Measurements from ENCODE around the gene CATSPERD.
A peak's percentile ranks its signal among the peaks of the same experiment; 100 is the strongest.

The CATSPERD gene

DNA sequence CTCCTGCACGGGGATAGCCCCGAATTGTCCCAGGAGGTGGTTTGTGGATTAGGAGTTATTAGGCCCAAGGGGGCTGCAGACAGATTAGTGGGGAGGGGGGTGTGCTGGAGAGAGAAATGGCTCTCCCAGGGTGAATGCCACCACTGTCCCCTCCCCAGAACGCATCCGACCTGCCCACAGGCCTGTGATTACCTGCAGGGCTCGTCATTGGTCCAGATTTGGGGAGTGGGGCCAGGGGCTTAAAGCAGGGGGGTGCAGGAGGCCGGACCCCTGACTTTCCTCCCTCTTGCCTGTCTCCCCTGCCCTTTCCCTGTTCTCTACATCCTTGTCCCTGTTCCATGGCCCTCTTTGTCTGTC lies 85.7 kb downstream of the CATSPERD start:
- DNase-seq (ENCODE audit: low read depth, low spot score): no peak

GRCh38 chr19:5806905-5807304 lies 86.5 kb downstream of the CATSPERD start:
- no peak for DNase-seq (ENCODE audit: low read depth, low spot score)

- no peak for DNase-seq (ENCODE audit: low read depth, low spot score)
Measured at GRCh38 chr19:5808120-5808816, 87.8 kb downstream of the CATSPERD start.

- DNase-seq (ENCODE audit: low read depth, low spot score): no peak
Measured at GRCh38 chr19:5809053-5809452, 88.6 kb downstream of the CATSPERD start.

DNA sequence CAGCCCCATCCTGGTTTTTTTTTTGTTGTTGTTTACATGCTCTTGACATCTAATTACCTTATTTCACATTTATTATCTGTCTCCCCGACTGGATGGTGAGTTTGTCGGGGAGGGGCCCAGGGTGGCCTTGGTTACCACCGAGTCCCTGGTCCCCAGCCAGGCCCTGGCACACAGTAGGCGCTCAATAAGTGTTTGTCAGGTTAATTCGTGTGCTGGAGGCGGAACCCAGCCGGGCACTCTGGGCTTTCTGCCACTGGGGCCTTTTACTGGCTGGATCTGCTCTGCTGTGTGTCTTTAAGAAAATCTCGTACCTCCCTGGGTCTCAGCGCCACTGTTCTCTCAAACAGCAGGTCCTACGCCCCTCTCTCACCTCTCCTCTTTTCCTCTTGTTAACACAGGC lies 89.0 kb downstream of the CATSPERD start:
- DNase-seq (ENCODE audit: low read depth, low spot score): no peak

- DNase-seq (ENCODE audit: low read depth, low spot score): no peak
Measured at GRCh38 chr19:5811117-5811516, 90.7 kb downstream of the CATSPERD start.

DNA sequence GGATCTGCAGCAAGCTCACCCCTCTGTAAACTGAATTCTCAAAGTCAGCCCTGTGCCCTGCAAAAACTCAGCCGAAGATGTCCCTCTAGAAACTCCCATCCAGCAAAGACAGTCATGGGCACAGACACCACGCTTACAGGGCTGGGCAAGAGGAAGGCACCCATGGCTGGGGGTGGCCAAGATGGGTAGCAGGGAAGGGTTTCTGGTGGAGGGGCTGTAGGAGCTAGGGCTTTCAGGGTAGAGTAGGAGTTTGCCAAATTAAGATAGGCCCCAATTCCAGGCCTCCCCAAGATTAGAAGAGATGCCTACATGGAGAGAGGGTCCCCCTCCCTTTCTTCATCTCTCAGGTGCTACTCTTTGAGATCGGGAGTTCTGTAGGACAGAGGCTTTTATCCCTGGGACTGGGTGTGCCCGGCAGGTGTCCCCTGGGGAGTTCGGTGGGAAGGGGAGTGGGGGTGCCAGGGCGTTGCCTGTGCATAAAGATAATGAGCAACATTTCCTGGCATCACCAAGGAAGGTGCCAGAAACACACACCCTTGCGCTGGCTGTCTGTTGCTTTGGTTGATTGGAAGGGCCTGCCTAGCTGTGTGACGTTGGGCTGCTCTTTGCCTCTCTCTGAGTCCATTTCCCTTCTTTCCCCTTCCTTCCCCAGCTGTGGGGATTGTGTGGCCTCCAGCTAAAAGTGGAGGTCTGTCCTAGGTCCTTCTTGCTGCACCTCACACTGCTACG lies 93.8 kb downstream of the CATSPERD start:
- DNase-seq (ENCODE audit: low read depth, low spot score): no peak

GRCh38 chr19:5814852-5815246 lies 94.4 kb downstream of the CATSPERD start:
- DNase-seq (ENCODE audit: low read depth, low spot score): no peak

DNA sequence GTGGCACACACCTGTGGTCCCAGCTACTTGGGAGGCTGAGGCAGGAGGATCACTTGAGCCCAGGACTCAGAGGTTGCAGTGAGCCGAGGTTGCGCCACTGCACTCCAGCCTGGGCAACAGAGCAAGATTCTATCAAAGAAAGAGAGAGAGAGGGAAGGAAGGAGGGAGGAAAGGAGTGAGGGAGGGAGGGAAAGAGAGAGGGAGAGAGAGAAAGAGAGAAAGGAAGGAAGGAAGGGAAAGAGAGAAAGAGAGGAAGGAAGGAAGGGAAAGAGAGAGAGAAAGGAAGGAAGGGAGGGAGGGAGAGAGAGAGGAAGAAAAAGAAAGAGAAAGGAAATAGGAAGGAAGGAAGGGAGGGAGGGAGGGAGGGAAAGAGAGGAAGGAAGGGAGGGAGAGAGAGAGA lies 96.8 kb downstream of the CATSPERD start:
- no peak for DNase-seq (ENCODE audit: low read depth, low spot score)

GRCh38 chr19:5818594-5818993 lies 98.2 kb downstream of the CATSPERD start:
- DNase-seq (ENCODE audit: low read depth, low spot score): no peak

GRCh38 chr19:5820785-5821184 lies 100.3 kb downstream of the CATSPERD start:
- no peak for DNase-seq (ENCODE audit: low read depth, low spot score)

DNA sequence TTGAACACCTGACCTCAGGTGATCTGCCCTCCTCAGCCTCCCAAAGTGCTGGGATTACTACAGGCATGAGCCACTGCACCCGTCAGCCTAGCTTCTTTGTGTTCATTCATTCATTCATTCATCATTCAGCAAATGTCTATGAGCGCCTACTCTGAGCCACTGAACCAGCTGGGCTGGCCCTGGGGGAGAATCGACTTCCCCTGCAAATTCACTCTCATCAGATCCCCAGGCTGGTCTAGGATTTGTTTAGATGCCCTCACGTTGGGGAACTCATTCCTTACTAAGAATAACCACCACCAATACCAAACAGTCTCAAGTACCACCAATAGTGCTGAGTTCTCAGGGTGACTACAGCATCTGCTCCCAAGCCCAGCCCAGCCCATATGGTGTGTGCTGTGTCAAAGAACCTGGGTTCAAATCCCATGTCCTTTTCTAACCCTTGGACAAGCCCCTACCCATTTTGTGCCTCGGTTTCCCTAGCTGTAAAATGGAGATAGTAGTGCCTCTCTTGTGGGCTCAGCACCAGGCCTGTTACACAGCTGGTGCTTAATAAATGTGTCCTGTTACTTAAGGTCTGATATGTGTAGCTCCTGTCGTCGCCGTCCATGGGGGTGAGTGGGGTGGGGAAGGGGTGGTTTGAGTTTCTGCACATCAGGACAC lies 101.2 kb downstream of the CATSPERD start:
- no peak for DNase-seq (ENCODE audit: low read depth, low spot score)

DNA sequence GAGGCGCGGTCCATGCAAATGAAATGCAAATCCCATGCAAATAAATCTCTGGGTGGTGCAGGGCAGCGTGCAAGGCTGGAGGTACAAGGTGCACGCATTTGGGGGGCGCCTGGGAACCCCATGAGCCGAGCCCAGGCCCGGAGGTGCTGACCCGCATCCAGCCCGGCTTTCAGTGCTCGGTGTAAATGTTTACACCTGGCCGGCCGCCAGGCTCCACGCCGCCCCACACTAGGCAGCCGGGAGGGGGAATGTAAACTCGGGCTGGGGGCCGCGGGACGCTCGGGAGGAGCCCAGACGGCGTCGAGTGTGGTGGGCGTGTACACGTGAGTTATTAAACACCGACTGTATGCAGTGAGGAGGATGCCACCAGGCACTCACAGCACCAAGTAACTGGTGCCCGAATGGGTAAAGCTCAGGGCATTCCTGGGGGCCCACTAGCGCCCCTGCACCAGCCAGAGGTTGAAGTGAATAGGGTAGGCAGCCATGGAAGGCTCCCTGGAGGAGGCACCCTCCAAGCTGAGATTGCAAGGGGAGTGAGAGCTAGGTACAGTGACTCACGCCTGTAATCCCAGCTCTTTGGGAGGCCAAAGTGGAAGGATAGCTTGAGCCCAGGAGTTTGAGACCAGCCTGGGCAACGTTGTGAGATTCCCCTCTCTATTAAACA lies 101.9 kb downstream of the CATSPERD start:
- no peak for DNase-seq (ENCODE audit: low read depth, low spot score)

- DNase-seq (ENCODE audit: low read depth, low spot score): no peak
Measured at GRCh38 chr19:5823579-5824281, 103.3 kb downstream of the CATSPERD start.

GRCh38 chr19:5824751-5825150 lies 104.3 kb downstream of the CATSPERD start:
- DNase-seq (ENCODE audit: low read depth, low spot score): no peak

GRCh38 chr19:5825178-5825577 lies 104.7 kb downstream of the CATSPERD start:
- no peak for DNase-seq (ENCODE audit: low read depth, low spot score)

DNA sequence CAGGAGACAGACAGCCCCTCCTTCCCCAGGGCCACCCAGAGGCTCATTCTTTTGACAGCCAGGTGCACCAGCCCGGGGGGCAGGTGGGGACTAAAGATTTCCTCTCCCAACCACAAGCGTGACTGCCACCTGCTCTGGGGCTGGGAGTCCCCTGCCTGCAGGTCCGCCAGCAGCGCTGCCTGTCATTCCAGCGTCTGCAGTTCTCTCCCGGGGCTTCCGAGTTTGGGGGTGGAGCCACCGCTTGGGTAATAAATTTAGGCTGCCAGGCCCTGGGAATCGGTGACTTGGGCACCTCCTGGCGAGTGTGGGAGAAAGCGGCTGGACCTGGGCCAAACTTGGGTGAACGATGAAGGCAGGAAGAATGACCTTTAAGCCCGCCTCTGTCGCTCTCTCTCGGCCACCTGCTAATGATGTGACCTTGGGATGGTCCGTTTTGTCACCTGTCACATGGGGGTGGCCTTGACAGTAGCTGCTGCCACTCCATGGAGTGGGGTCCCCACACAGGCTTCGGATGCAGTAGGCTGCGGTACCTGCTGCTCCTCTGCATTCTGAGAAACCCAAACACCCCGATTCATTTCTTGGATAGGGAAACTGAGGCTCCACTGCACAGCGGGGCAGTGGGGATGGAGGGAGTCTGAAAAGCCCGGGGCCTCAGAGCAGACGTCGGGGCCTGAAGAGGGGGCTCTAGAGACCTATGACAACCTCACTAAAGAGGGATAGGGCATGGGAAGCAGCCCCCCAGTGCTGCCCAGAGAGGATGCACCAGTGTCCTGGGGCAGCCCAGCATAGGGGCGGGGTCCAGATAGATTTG lies 106.3 kb downstream of the CATSPERD start:
- DNase-seq (ENCODE audit: low read depth, low spot score): no peak

DNA sequence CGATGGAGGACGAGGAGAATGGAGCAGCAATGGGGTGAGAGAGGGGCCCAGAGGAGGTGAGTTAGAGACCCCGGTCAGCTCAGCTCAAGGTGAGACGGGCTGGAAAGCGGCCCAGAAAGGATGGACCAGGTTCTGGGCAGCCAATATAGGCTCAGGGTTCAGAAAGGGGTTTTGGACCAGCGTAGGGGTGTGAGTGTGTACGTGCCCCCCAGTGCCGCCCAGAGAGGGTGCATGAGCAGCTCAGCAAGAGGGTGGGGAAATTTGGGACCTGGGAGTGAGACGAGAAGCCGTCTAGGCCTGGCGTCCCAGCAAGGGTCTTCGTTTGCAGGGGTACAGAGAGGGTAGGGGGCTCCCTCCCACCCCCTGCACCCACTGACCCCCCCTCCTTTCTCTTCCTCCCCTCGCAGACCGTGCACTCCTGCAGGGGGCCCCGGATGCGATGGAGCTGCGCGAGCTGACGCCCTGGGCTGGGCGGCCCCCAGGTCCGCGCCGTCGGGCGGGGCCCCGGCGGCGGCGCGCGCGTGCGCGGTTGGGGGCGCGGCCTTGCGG lies 107.0 kb downstream of the CATSPERD start:
- DNase-seq (ENCODE audit: low read depth, low spot score): no peak

GRCh38 chr19:5827891-5828660 lies 107.6 kb downstream of the CATSPERD start:
- peak; percentile 86 for DNase-seq (ENCODE audit: low read depth, low spot score)
